Measurements from ENCODE around the gene GPC6. TPM values are rescaled to one million over a fixed set of nuclear protein-coding genes. Genes with fewer than 3 reads are reported as not detected.

GPC6 gene
- total and polyA plus RNA-seq, 9 of the 15 experiments (the other 6 are each of a cell fraction or from before 2014, with no cell fraction given) = under 0.01 to 0.20 (median 0.01) TPM; not detected in 4

DNA sequence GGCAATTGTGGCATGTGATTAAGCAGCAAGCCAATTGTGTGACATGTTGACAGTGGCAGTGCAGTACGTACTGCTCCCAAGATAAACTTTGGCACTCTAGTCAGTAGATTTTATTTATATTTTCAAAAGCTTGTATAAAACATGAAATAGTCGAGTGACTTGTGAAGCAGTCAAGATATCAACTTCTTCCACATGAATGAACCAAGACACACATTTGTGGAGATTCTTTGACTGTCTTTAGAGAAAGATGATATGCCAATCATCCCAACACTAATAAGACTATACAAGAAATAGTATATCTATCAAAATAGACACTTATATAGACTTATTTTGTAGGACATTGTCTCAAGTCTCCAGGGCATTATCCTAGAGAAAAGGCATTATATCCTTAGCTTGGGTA lies 714.8 kb downstream of the GPC6 start:
- no peaks in the 10 kb centered on the region for H3K27me3 ChIP-seq (ENCODE audit: control insufficient read depth in 2 of 2, insufficient read depth in 2 of 2, low read length in 2 of 2)
- in situ Hi-C loops (cut with MboI) = no loop called here
- no peak overlapping the region for H3K4me3 ChIP-seq
- no peaks in the 10 kb centered on the region for H3K9me1 ChIP-seq (ENCODE audit: control insufficient read depth, insufficient read depth, low read length)
- intact Hi-C loops (cut with micrococcal nuclease) = no loop called here
- no peaks in the 10 kb centered on the region for H4K20me1 ChIP-seq (replicated peaks; ENCODE audit: control insufficient read depth, insufficient read depth, low read length)
- FAIRE-seq (no peak), DNase-seq (ENCODE audit: extremely low read depth in 1 of 4, low spot score in 3 of 4) (no peak), ATAC-seq (no peak)
- no TSS peak for BruUV-seq (replicated peaks)
- no peak overlapping the region for H2AFZ ChIP-seq (ENCODE audit: low read depth, low read length)
- WGBS (ENCODE audit: insufficient coverage, low coverage, missing lambda C conversion rate) = 5% methylated on average over 2 of the region's 2 CpGs
- H3K27ac ChIP-seq (ENCODE audit: extremely low read depth, low read depth, low read length) = no peak overlapping the region
- TF ChIP-seq CCNT2 (IDR thresholded peaks at IDR 0.05; ENCODE audit: borderline replicate concordance, extremely low read depth, insufficient read length, low read depth, low read length) = no peak
- TF ChIP-seq ZNF436 (CRISPR knock-in tag; IDR thresholded peaks at IDR 0.05) = no peak
- TF ChIP-seq GABPB1 (CRISPR knock-in tag; IDR thresholded peaks at IDR 0.05) = no peak
- no peak for TF ChIP-seq RCOR1 (IDR thresholded peaks at IDR 0.05; ENCODE audit: borderline replicate concordance in 1 of 2, low read depth in 2 of 2, low read length in 2 of 2)
- TF ChIP-seq ETV6 (IDR thresholded peaks at IDR 0.05; ENCODE audit: borderline replicate concordance in 1 of 2, low read depth in 2 of 2, low read length in 1 of 2) = no peak
- no peak for TF ChIP-seq ETV6 (CRISPR knock-in tag; IDR thresholded peaks at IDR 0.05; ENCODE audit: borderline replicate concordance)
- TF ChIP-seq, protein P1, sequence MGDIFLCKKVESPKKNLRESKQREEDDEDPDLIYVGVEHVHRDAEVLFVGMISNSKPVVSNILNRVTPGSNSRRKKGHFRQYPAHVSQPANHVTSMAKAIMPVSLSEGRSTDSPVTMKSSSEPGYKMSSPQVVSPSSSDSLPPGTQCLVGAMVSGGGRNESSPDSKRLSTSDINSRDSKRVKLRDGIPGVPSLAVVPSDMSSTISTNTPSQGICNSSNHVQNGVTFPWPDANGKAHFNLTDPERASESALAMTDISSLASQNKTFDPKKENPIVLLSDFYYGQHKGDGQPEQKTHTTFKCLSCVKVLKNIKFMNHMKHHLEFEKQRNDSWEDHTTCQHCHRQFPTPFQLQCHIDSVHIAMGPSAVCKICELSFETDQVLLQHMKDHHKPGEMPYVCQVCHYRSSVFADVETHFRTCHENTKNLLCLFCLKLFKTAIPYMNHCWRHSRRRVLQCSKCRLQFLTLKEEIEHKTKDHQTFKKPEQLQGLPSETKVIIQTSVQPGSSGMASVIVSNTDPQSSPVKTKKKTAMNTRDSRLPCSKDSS (IDR thresholded peaks at IDR 0.05; ENCODE audit: low read depth, partially characterized antibody) = no peak
- TF ChIP-seq BDP1 (IDR thresholded peaks at IDR 0.05; ENCODE audit: insufficient read depth, insufficient read length) = no peak
- TF ChIP-seq MYNN (IDR thresholded peaks at IDR 0.05) = no peak
- no peak for TF ChIP-seq MYNN (CRISPR knock-in tag; IDR thresholded peaks at IDR 0.05)
- TF ChIP-seq NR2C2 (CRISPR knock-in tag; IDR thresholded peaks at IDR 0.05) = no peak
- TF ChIP-seq NR2C2 (tag; IDR thresholded peaks at IDR 0.05) = no peak
- TF ChIP-seq BRD9 (IDR thresholded peaks at IDR 0.05; ENCODE audit: low read depth, partially characterized antibody) = no peak
- H3K9ac ChIP-seq (ENCODE audit: insufficient read depth in 1 of 2, low read depth in 2 of 2, low read length in 2 of 2) = no peak overlapping the region
- no peaks in the 10 kb centered on the region for H3K4me1 ChIP-seq (replicated peaks in 1 of 2; ENCODE audit: control insufficient read depth in 2 of 2, insufficient read depth in 2 of 2, low read length in 2 of 2)
- no peaks in the 10 kb centered on the region for H3K36me3 ChIP-seq (ENCODE audit: control insufficient read depth, insufficient read depth, low read length)
- no peak overlapping the region for H3K4me2 ChIP-seq (ENCODE audit: insufficient read depth, low read length)
- ChIA-PET CTCF (ENCODE audit: low intra/inter-chr PET ratio) (no interaction called here), POLR2A (no interaction called here)
- no peaks in the 10 kb centered on the region for H3K9me3 ChIP-seq (replicated peaks; ENCODE audit: control insufficient read depth, insufficient read depth, low read depth, low read length)
- no peaks in the 10 kb centered on the region for H3K79me2 ChIP-seq (ENCODE audit: control insufficient read depth, insufficient read depth, low read length)
